Ovary (tissue), 9 donors: ENCODE measurements around the gene BTG2. TPM values are rescaled to one million over a fixed set of nuclear protein-coding genes. Genes with fewer than 3 reads are reported as not detected.

Experiments
- DNase-seq, 5 donors: peaks; one replicate each; pipeline ENCODE4 v3.0.0-alpha.2; 2019 to 2020
- H3K27ac ChIP-seq, 2 donors: fragments of 200-600 bp; one replicate each; pipeline versions ENCODE4 v1.5.1 to v1.8.0; 2019 to 2022
- H3K27me3 ChIP-seq: fragments of 200-600 bp; one replicate; pipeline ENCODE4 v1.8.0; 2022
- H3K36me3 ChIP-seq: fragments of 200-600 bp; sonication (generic); one replicate; pipeline ENCODE4 v1.5.1; 2019
- H3K4me1 ChIP-seq: one replicate; pipeline ENCODE4 v1.8.1; 2013; ENCODE audit warnings: mild to moderate bottlenecking, moderate library complexity; ENCODE audit not compliant: insufficient read depth
- H3K4me3 ChIP-seq: fragments of 200-600 bp; sonication (generic); one replicate; pipeline ENCODE4 v1.5.1; 2017
- H3K9me3 ChIP-seq, 2 donors: fragments of 200-600 bp in 1 of 2; sonication (generic) in 1 of 2; one replicate each; pipeline versions ENCODE4 v1.5.1 to v1.8.1; 2013 to 2019; ENCODE audit warnings: mild to moderate bottlenecking in 1 of 2, moderate library complexity in 1 of 2
- CTCF ChIP-seq, 3 donors: fragments of 450-650 bp in 2 of 3; fragments of 200-600 bp in 1 of 3; IDR thresholded peaks; one replicate each; pipeline versions ENCODE4 v1.5.1 to v1.8.0; 2016 to 2022; ENCODE audit warnings: antibody characterized with exemption in 3 of 3, mild to moderate bottlenecking in 1 of 3
- EP300 ChIP-seq: sonication (generic); formaldehyde crosslinking; IDR thresholded peaks from one replicate; pipeline ENCODE4 v1.6.1; 2017; ENCODE audit warnings: antibody characterized with exemption
- POLR2A ChIP-seq: fragments of 450-650 bp; IDR thresholded peaks from one replicate; pipeline ENCODE4 v1.6.1; 2017; ENCODE audit warnings: antibody characterized with exemption, mild to moderate bottlenecking, moderate library complexity
- WGBS, 3 donors: extraction: QIAGEN DNeasy Blood & Tissue Kit in 1 of 3; methylation state at CpG; one replicate each; pipeline versions ENCODE4 v1.1.5 to v1.1.7; 2013 to 2017; 5-methylcytosine and 5-hydroxymethylcytosine counted together
- intact Hi-C, 4 donors: fragments of 100-400 bp; cut with DNase I; formaldehyde crosslinking; loops; one replicate each; pipeline versions ENCODE4 v1.11.0 to v1.15.1; 2022 to 2023
- polyA plus RNA-seq, 2 donors: library from polyadenylated mRNA; stranded (reverse); fragments of 200-250 nt in 1 of 2; fragments of 350-450 nt in 1 of 2; fragmentation: Illumina TruSeq in 1 of 2; extraction: RNeasy Lipid Tissue Mini Kit (QIAGEN cat#74804) in 1 of 2; gene quantifications; one replicate each; pipeline ENCODE4 v1.2.3, GENCODE V29; 2013 to 2014
- total RNA-seq, 7 donors: library from RNA; depleted of rRNA in 2 of 7; stranded (reverse); fragments of >200 nt in 2 of 7; fragmentation: NEBNext Ultra II Directional in 3 of 7; extraction: Animal tissue kit (Norgen Biotek cat#: 25700) in 3 of 7; gene quantifications; one replicate each; pipeline versions ENCODE4 v1.1.0 to v1.2.4, GENCODE V29; 2016 to 2023
- donor health status: DM: no; HTN: no; CAD: no; lungs with moderate emphysema.
- donor health status: DM: no; HTN: no; CAD: no.
- donor health status: Bipolar disorder and iron deficiency.
- donor health status: DM: yes; HTN: yes; CAD: no.
- donor health status: DM: no; HTN: no; CAD: no.
- donor health status: DM: yes; HTN: yes; CAD: no.

BTG2 gene
- total and polyA plus RNA-seq, 9 donors: 113 to 395 (median 202) TPM

GRCh38 chr1:203331224-203331623 is 25.9 kb downstream of the BTG2 start:
- Histone ChIP-seq H3K9me3 (no peaks in the 10 kb centered on the region), H3K27ac (no peak overlapping the region), H3K4me1 (no peaks in the 10 kb centered on the region), H3K36me3 (no peaks in the 10 kb centered on the region), H3K4me3 (no peak overlapping the region), H3K27me3 (no peaks in the 10 kb centered on the region)
- TF ChIP-seq POLR2A (no peak), EP300 (no peak), CTCF (IDR thresholded peaks at IDR 0.05) (no peak)
- DNase-seq: peak in 1 of 5 donors; percentile 3
- intact Hi-C loops: no loop called here
- 86 to 96% (median 87%) methylated on average over 1 of the region's 1 CpG for WGBS, 3 donors

- Histone ChIP-seq H3K27ac (no peak overlapping the region), H3K9me3 (no peaks in the 10 kb centered on the region), H3K4me3 (no peak overlapping the region), H3K4me1 (peaks cover 7% of the 10 kb centered on the region), H3K36me3 (no peaks in the 10 kb centered on the region), H3K27me3 (no peaks in the 10 kb centered on the region)
- TF ChIP-seq POLR2A (no peak), EP300 (no peak), CTCF (IDR thresholded peaks at IDR 0.05) (no peak)
- 90 to 92% (median 92%) methylated on average over 4 of the region's 4 CpGs for WGBS, 3 donors
- DNase-seq: peak in 1 of 5 donors; percentile 19
- intact Hi-C loops: loop anchor here in 1 of 4 donors (5.0 kb wide), 1 partner anchor 63 kb away; no protein-coding TSS in a partner anchor
Measured at GRCh38 chr1:203335503-203335902, 30.2 kb downstream of the BTG2 start.

- intact Hi-C loops: loop anchor here in 1 of 4 donors (5.0 kb wide), 1 partner anchor 64 kb away; no protein-coding TSS in a partner anchor
- TF ChIP-seq POLR2A: no peak
- no peak for TF ChIP-seq EP300
- no peak for TF ChIP-seq CTCF (IDR thresholded peaks at IDR 0.05)
- Histone ChIP-seq H3K9me3 (no peaks in the 10 kb centered on the region), H3K36me3 (no peaks in the 10 kb centered on the region), H3K4me1 (peaks cover 7% of the 10 kb centered on the region), H3K27me3 (no peaks in the 10 kb centered on the region), H3K4me3 (no peak overlapping the region), H3K27ac (no peak overlapping the region)
- peak in 1 of 5 donors; percentile 5 for DNase-seq
- 57 to 64% (median 60%) methylated on average over 1 of the region's 1 CpG for WGBS, 3 donors
Measured at GRCh38 chr1:203336097-203336496, 30.8 kb downstream of the BTG2 start.

GRCh38 chr1:203338335-203339036 is 33.2 kb downstream of the BTG2 start:
- peak; percentile 59 to 78 (median 67) for DNase-seq
- peaks cover 7% of the 10 kb centered on the region for H3K4me1 ChIP-seq
- intact Hi-C loops: loop anchor here in 3 of 4 donors (1.0 to 5.0 kb wide), 3 partner anchors 65 to 66 kb away; no protein-coding TSS in a partner anchor
- 42 to 49% (median 43%) methylated on average over 18 of the region's 18 CpGs for WGBS, 3 donors
- no peaks in the 10 kb centered on the region for H3K9me3 ChIP-seq
- peak overlapping the region; percentile 67 to 74 for H3K27ac ChIP-seq
- TF ChIP-seq EP300 (no peak), CTCF (IDR thresholded peaks at IDR 0.05) (peak; percentile 75 to 90 (median 84))
- H3K27me3 ChIP-seq: no peaks in the 10 kb centered on the region
- no peaks in the 10 kb centered on the region for H3K36me3 ChIP-seq
- H3K4me3 ChIP-seq: no peak overlapping the region
